PC-9 (cell line): ENCODE data around the gene G6PC3.
A peak's percentile ranks its signal among the peaks of the same experiment; 100 is the strongest.

Experiments used
- EZH2 ChIP-seq: fragments of 200-600 bp; sonication (generic); IDR thresholded peaks from 2 replicates; pipeline ENCODE4 v1.8.0; 2017; ENCODE audit warnings: antibody characterized with exemption, low read depth
- TF ChIP-seq, protein P1 (sequence below): fragments of 200-600 bp; sonication (generic); conservative IDR thresholded peaks from 2 replicates; pipeline ENCODE4 v1.6.1; 2017; ENCODE audit warnings: mixed run types, antibody characterized with exemption, mild to moderate bottlenecking, moderate library complexity

- TF ChIP-seq, protein P1, sequence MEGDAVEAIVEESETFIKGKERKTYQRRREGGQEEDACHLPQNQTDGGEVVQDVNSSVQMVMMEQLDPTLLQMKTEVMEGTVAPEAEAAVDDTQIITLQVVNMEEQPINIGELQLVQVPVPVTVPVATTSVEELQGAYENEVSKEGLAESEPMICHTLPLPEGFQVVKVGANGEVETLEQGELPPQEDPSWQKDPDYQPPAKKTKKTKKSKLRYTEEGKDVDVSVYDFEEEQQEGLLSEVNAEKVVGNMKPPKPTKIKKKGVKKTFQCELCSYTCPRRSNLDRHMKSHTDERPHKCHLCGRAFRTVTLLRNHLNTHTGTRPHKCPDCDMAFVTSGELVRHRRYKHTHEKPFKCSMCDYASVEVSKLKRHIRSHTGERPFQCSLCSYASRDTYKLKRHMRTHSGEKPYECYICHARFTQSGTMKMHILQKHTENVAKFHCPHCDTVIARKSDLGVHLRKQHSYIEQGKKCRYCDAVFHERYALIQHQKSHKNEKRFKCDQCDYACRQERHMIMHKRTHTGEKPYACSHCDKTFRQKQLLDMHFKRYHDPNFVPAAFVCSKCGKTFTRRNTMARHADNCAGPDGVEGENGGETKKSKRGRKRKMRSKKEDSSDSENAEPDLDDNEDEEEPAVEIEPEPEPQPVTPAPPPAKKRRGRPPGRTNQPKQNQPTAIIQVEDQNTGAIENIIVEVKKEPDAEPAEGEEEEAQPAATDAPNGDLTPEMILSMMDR = peak; percentile 54
- TF ChIP-seq EZH2 = no peak
These were observed 13.6 kb downstream of the G6PC3 start for GRCh38 chr17:44084131-44084538.
